Testis (tissue), 3 donors: ENCODE data around the gene MPND. TPM values are rescaled to one million over a fixed set of nuclear protein-coding genes. Genes with fewer than 3 reads are reported as not detected.

Experiments used
- DNase-seq: peaks from one replicate; pipeline ENCODE4 v3.0.0-alpha.2; 2019
- H3K27ac ChIP-seq, 2 donors: fragments of 200-600 bp; sonication (generic); one replicate each; pipeline ENCODE4 v1.5.1; 2019
- H3K27me3 ChIP-seq: fragments of 200-600 bp; sonication (generic); one replicate; pipeline ENCODE4 v1.5.1; 2019
- H3K36me3 ChIP-seq: fragments of 200-600 bp; sonication (generic); one replicate; pipeline ENCODE4 v1.5.1; 2017; ENCODE audit warnings: low read depth; ENCODE audit errors: missing control alignments
- H3K4me1 ChIP-seq: fragments of 200-600 bp; sonication (generic); one replicate; pipeline ENCODE4 v1.5.1; 2019
- H3K4me3 ChIP-seq, 2 donors: fragments of 200-600 bp; sonication (generic); one replicate each; pipeline ENCODE4 v1.5.1; 2017 to 2019
- H3K9me3 ChIP-seq: fragments of 200-600 bp; sonication (generic); one replicate; pipeline ENCODE4 v1.5.1; 2017
- CTCF ChIP-seq, 3 experiments: fragments of 450-650 bp in 2 of 3; fragments of 200-600 bp in 1 of 3; sonication (generic) in 1 of 3; IDR thresholded peaks; one replicate each; pipeline ENCODE4 v1.5.1; 2016 to 2019; ENCODE audit warnings: antibody characterized with exemption in 3 of 3, mild to moderate bottlenecking in 2 of 3, moderate library complexity in 1 of 3
- POLR2A ChIP-seq: fragments of 450-650 bp; IDR thresholded peaks from one replicate; pipeline ENCODE4 v1.6.1; 2017; ENCODE audit warnings: antibody characterized with exemption, mild to moderate bottlenecking, moderate library complexity
- WGBS, 2 donors: methylation state at CpG; one replicate each; pipeline ENCODE4 v1.1.5; 2018; 5-methylcytosine and 5-hydroxymethylcytosine counted together
- intact Hi-C: fragments of 100-400 bp; cut with DNase I; formaldehyde crosslinking; loops from one replicate; pipeline ENCODE4 v1.15.1; 2023; ENCODE audit warnings: low total_unique reads
- polyA plus RNA-seq: library from polyadenylated mRNA; stranded (reverse); fragments of 350-450 nt; fragmentation: Illumina TruSeq; extraction: RNeasy Lipid Tissue Mini Kit (QIAGEN cat#74804); gene quantifications from one replicate; pipeline ENCODE4 v1.2.3, GENCODE V29; 2014; ENCODE audit warnings: low read depth, low replicate concordance; ENCODE audit not compliant: insufficient read depth
- total RNA-seq, 2 donors: library from RNA; depleted of rRNA; stranded (reverse); fragments of >200 nt; gene quantifications; one replicate each; pipeline ENCODE4 v1.2.3, GENCODE V29; 2016

The MPND gene
- total and polyA plus RNA-seq, 3 donors from 2014 or later, result 9.1 to 14.3 (median 13.3) TPM

- no peaks in the 10 kb centered on the region for H3K9me3 ChIP-seq
- peaks cover 23% of the 10 kb centered on the region for H3K4me1 ChIP-seq
- no peak for DNase-seq
- no peak overlapping the region for H3K27ac ChIP-seq
- no peaks in the 10 kb centered on the region for H3K27me3 ChIP-seq
- 90 to 100% methylated on average over 1 to 16 of the region's 16 CpGs for WGBS, 2 donors
- no peak overlapping the region for H3K4me3 ChIP-seq
- intact Hi-C loops, result loop anchor here (10.0 kb wide), 1 partner anchor 83 kb away; the partner anchor contains the start of gene SHD
- TF ChIP-seq POLR2A, result no peak
- TF ChIP-seq CTCF (IDR thresholded peaks at IDR 0.05), result no peak
- H3K36me3 ChIP-seq, result no peaks in the 10 kb centered on the region
Observed at GRCh38 chr19:4357921-4358326, 14.6 kb downstream of the MPND start.

- Histone ChIP-seq H3K9me3 (no peaks in the 10 kb centered on the region), H3K27ac (no peak overlapping the region), H3K4me3 (no peak overlapping the region), H3K4me1 (peaks cover 23% of the 10 kb centered on the region), H3K27me3 (no peaks in the 10 kb centered on the region), H3K36me3 (no peaks in the 10 kb centered on the region)
- 90 to 91% methylated on average over 18 to 24 of the region's 25 CpGs for WGBS, 2 donors
- TF ChIP-seq CTCF (IDR thresholded peaks at IDR 0.05) (no peak), POLR2A (no peak)
- intact Hi-C loops, result loop anchor here (10.0 kb wide), 1 partner anchor 84 kb away; the partner anchor contains the start of gene SHD
- no peak for DNase-seq
Observed at GRCh38 chr19:4358709-4359626, 15.6 kb downstream of the MPND start.

GRCh38 chr19:4359627-4360000 is 16.3 kb downstream of the MPND start:
- H3K4me3 ChIP-seq, result no peak overlapping the region
- no peak overlapping the region for H3K27ac ChIP-seq
- no peaks in the 10 kb centered on the region for H3K36me3 ChIP-seq
- H3K9me3 ChIP-seq, result no peaks in the 10 kb centered on the region
- 80 to 96% methylated on average over 5 to 12 of the region's 13 CpGs for WGBS, 2 donors
- peaks cover 23% of the 10 kb centered on the region for H3K4me1 ChIP-seq
- intact Hi-C loops, result loop anchor here (10.0 kb wide), 1 partner anchor 85 kb away; the partner anchor contains the start of gene SHD
- no peak for DNase-seq
- TF ChIP-seq POLR2A, result no peak
- TF ChIP-seq CTCF (IDR thresholded peaks at IDR 0.05), result no peak
- H3K27me3 ChIP-seq, result no peaks in the 10 kb centered on the region

- no peaks in the 10 kb centered on the region for H3K36me3 ChIP-seq
- no peaks in the 10 kb centered on the region for H3K27me3 ChIP-seq
- intact Hi-C loops, result no loop called here
- TF ChIP-seq POLR2A, result no peak
- no peak for TF ChIP-seq CTCF (IDR thresholded peaks at IDR 0.05)
- H3K27ac ChIP-seq, result peak overlapping the region; percentile 45 to 59
- peaks cover 23% of the 10 kb centered on the region for H3K4me1 ChIP-seq
- no peaks in the 10 kb centered on the region for H3K9me3 ChIP-seq
- H3K4me3 ChIP-seq, result no peak overlapping the region
- 67 to 74% methylated on average over 8 to 9 of the region's 9 CpGs for WGBS, 2 donors
- DNase-seq, result no peak
Observed at GRCh38 chr19:4360081-4360569, 16.8 kb downstream of the MPND start.
